ENCODE measurements around the gene ELP4.

GRCh38 chr11:31676280-31676982 is 166.9 kb downstream of the ELP4 start:
- TF ChIP-seq CTCF (IDR thresholded peaks at IDR 0.05) = no peak
- TF ChIP-seq POLR2A (IDR thresholded peaks at IDR 0.05) = no peak
